Ovary (tissue), 3 donors: Measurements from ENCODE around the gene SSTR1.

Source experiments
- POLR2A ChIP-seq: fragments of 450-650 bp; IDR thresholded peaks from one replicate; pipeline ENCODE4 v1.6.1; 2017; ENCODE audit warnings: antibody characterized with exemption, mild to moderate bottlenecking, moderate library complexity
- TF ChIP-seq, protein P1 (sequence below), 3 donors: fragments of 450-650 bp in 2 of 3; fragments of 200-600 bp in 1 of 3; IDR thresholded peaks; one replicate each; pipeline versions ENCODE4 v1.5.1 to v1.8.0; 2016 to 2022; ENCODE audit warnings: antibody characterized with exemption in 3 of 3, mild to moderate bottlenecking in 1 of 3
- donor health status: DM: no; HTN: no; CAD: no.

DNA sequence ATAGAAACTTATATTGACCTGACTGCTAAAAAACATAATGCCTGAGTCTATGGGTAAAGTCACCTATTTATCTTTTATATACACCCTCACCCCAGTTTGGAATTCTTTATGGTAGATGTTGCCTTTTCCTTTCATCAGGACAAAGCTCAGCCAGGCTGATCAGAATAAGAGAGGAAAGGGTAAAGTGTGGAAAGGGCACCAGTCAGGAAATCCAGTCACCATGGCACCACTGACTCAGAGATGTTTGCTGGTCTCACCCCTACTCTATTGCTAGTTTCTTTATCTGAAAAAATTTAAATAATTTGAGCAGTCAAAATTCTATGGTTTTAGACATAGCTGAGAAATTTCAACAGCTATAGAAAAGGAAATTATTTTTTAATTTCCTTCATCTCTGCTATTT, 49.2 kb upstream of the SSTR1 start:
- no peak for TF ChIP-seq POLR2A
- TF ChIP-seq, protein P1, sequence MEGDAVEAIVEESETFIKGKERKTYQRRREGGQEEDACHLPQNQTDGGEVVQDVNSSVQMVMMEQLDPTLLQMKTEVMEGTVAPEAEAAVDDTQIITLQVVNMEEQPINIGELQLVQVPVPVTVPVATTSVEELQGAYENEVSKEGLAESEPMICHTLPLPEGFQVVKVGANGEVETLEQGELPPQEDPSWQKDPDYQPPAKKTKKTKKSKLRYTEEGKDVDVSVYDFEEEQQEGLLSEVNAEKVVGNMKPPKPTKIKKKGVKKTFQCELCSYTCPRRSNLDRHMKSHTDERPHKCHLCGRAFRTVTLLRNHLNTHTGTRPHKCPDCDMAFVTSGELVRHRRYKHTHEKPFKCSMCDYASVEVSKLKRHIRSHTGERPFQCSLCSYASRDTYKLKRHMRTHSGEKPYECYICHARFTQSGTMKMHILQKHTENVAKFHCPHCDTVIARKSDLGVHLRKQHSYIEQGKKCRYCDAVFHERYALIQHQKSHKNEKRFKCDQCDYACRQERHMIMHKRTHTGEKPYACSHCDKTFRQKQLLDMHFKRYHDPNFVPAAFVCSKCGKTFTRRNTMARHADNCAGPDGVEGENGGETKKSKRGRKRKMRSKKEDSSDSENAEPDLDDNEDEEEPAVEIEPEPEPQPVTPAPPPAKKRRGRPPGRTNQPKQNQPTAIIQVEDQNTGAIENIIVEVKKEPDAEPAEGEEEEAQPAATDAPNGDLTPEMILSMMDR (IDR thresholded peaks at IDR 0.05): no peak
